Activated CD4-positive, alpha-beta T cell treated with anti-CD3 and anti-CD28 coated beads for 48 hours (primary cell): ENCODE results near the gene RPS17.

Experiments
- DNase-seq: peaks from one replicate; pipeline ENCODE4 v3.0.0-alpha.2; 2020

Gene RPS17

GRCh38 chr15:82540055-82540983 is at the start of gene RPS17:
Gene RPS17, minus strand, starts transcription at chr15:82540457. Its CDS starts 29 bp downstream, at chr15:82540428.
- DNase-seq: peak; percentile 98

- no peak for DNase-seq
Measured at GRCh38 chr15:82587805-82588204, 47.5 kb upstream of the RPS17 start.

- no peak for DNase-seq
Measured at GRCh38 chr15:82585072-82585471, 44.8 kb upstream of the RPS17 start.

GRCh38 chr15:82580713-82581112 is 40.5 kb upstream of the RPS17 start:
- DNase-seq: no peak

GRCh38 chr15:82575335-82575734 is 35.1 kb upstream of the RPS17 start:
- no peak for DNase-seq

- DNase-seq: no peak
Measured at GRCh38 chr15:82572986-82573385, 32.7 kb upstream of the RPS17 start.

- no peak for DNase-seq
Measured at GRCh38 chr15:82572311-82572710, 32.1 kb upstream of the RPS17 start.

- peak; percentile 8 for DNase-seq
Measured at GRCh38 chr15:82571722-82572222, 31.5 kb upstream of the RPS17 start.

GRCh38 chr15:82570721-82571508 is 30.7 kb upstream of the RPS17 start:
- no peak for DNase-seq

GRCh38 chr15:82569834-82570233 is 29.6 kb upstream of the RPS17 start:
- no peak for DNase-seq

- DNase-seq: no peak
Measured at GRCh38 chr15:82568986-82569385, 28.7 kb upstream of the RPS17 start.

GRCh38 chr15:82567661-82568060 is 27.4 kb upstream of the RPS17 start:
- no peak for DNase-seq

- no peak for DNase-seq
Measured at GRCh38 chr15:82566690-82567089, 26.4 kb upstream of the RPS17 start.

- DNase-seq: no peak
Measured at GRCh38 chr15:82558502-82558901, 18.2 kb upstream of the RPS17 start.

- no peak for DNase-seq
Measured at GRCh38 chr15:82556315-82557035, 16.2 kb upstream of the RPS17 start.

GRCh38 chr15:82554849-82555248 is 14.6 kb upstream of the RPS17 start:
- DNase-seq: no peak

- no peak for DNase-seq
Measured at GRCh38 chr15:82554351-82554750, 14.1 kb upstream of the RPS17 start.

GRCh38 chr15:82553846-82554245 is 13.6 kb upstream of the RPS17 start:
- DNase-seq: no peak

GRCh38 chr15:82552861-82553260 is 12.6 kb upstream of the RPS17 start:
- DNase-seq: no peak

- no peak for DNase-seq
Measured at GRCh38 chr15:82551646-82552247, 11.5 kb upstream of the RPS17 start.

GRCh38 chr15:82549199-82549665 is 9.0 kb upstream of the RPS17 start:
- DNase-seq: no peak

- DNase-seq: peak; percentile 40
Measured at GRCh38 chr15:82548700-82549099, 8.4 kb upstream of the RPS17 start.
